A673 (cell line): Measurements from ENCODE around the gene IFFO2. TPM values are rescaled to one million over a fixed set of nuclear protein-coding genes. Genes with fewer than 3 reads are reported as not detected.
A peak's percentile ranks its signal among the peaks of the same experiment; 100 is the strongest.

ENCODE experiments used
- Bru-seq: library from RNA; stranded (reverse); fragments of 400-500 nt; gene quantifications from one replicate; lab custom pipeline; 2021; lab: Mats Ljungman, UMichigan
- BruChase-seq, 2 experiments: library from RNA; stranded (reverse); fragments of 400-500 nt; gene quantifications; one replicate each; lab custom pipeline; 2021; lab: Mats Ljungman, UMichigan
- BruUV-seq: library from RNA; stranded (reverse); fragments of 400-500 nt; replicated peaks from 2 replicates; lab custom pipeline; 2021; lab: Mats Ljungman, UMichigan
- CTCF ChIA-PET: fragments of 300-600 bp; sonication (Branson Sonifier 250); formaldehyde crosslinking; loops from one replicate; lab custom pipeline; 2022; ENCODE audit warnings: antibody characterized with exemption; lab: Charles Lee
- POLR2A ChIA-PET: fragments of 300-600 bp; sonication (Branson Sonifier 250); formaldehyde crosslinking; loops from one replicate; lab custom pipeline; 2022; ENCODE audit warnings: antibody characterized with exemption; ENCODE audit not compliant: low non-redundant PET; lab: Charles Lee
- DNase-seq: peaks from one replicate; pipeline ENCODE4 v3.0.0-alpha.2; 2015; ENCODE audit warnings: low spot score
- H3K27ac ChIP-seq: fragments of 200-600 bp; sonication (generic); 2 replicates; pipeline ENCODE4 v1.5.1; 2016; ENCODE audit warnings: mixed run types, low read depth, mild to moderate bottlenecking, mixed read lengths, antibody characterized with exemption, low read length; ENCODE audit not compliant: poor library complexity, severe bottlenecking
- H3K27me3 ChIP-seq: fragments of 200-600 bp; sonication (generic); replicated peaks from 2 replicates; pipeline ENCODE4 v1.6.1; 2017; ENCODE audit warnings: mixed run types, low read depth, mild to moderate bottlenecking, mixed read lengths, antibody characterized with exemption, low read length; ENCODE audit not compliant: insufficient read depth, poor library complexity
- H3K36me3 ChIP-seq: fragments of 200-600 bp; sonication (generic); 2 replicates; pipeline ENCODE4 v1.6.1; 2016; ENCODE audit warnings: mixed run types, mild to moderate bottlenecking, mixed read lengths, antibody characterized with exemption, low read length; ENCODE audit not compliant: insufficient read depth, poor library complexity, severe bottlenecking
- H3K4me1 ChIP-seq: fragments of 200-600 bp; sonication (generic); 2 replicates; pipeline ENCODE4 v1.6.1; 2017; ENCODE audit warnings: mixed run types, mild to moderate bottlenecking, mixed read lengths, antibody characterized with exemption, low read length; ENCODE audit not compliant: insufficient read depth, poor library complexity, severe bottlenecking
- H3K4me3 ChIP-seq: fragments of 200-600 bp; sonication (generic); 2 replicates; pipeline ENCODE4 v1.5.1; 2016; ENCODE audit warnings: low read depth, mixed run types, mild to moderate bottlenecking, mixed read lengths, low read length; ENCODE audit not compliant: poor library complexity, severe bottlenecking
- H3K9me3 ChIP-seq: fragments of 200-600 bp; sonication (generic); 2 replicates; pipeline ENCODE4 v1.6.1; 2016; ENCODE audit warnings: mixed run types, low read depth, mild to moderate bottlenecking, mixed read lengths, antibody characterized with exemption, low read length; ENCODE audit not compliant: poor library complexity, severe bottlenecking
- CTCF ChIP-seq: fragments of 300-800, 200-600 bp; sonication (generic); conservative IDR thresholded peaks from 2 replicates; pipeline ENCODE4 v1.5.1; 2017; ENCODE audit warnings: low read depth, mild to moderate bottlenecking, antibody characterized with exemption, low read length, moderate library complexity, mixed read lengths
- EZH2 ChIP-seq: fragments of 200-600 bp; sonication (generic); IDR thresholded peaks from 2 replicates; pipeline ENCODE4 v1.6.1; 2017; ENCODE audit warnings: borderline replicate concordance, low read depth, mild to moderate bottlenecking, mixed read lengths, antibody characterized with exemption, low read length; ENCODE audit not compliant: poor library complexity, severe bottlenecking
- intact Hi-C: fragments of 100-400 bp; cut with micrococcal nuclease; formaldehyde crosslinking; loops from one replicate; pipeline ENCODE4 v1.10.0; 2022; ENCODE audit not compliant: unreplicated experiment
- long read RNA-seq: library from polyadenylated mRNA; stranded (forward); transcript quantifications from one replicate; pipeline ENCODE4 v2.0.0, GENCODE V29; 2022
- total RNA-seq: library from RNA; stranded (reverse); gene quantifications from 2 replicates; pipeline ENCODE4 v1.2.3, GENCODE V29; 2021

The IFFO2 gene
- 13.3 and 16.3 TPM in 2 replicates for total RNA-seq
- percentile 56 among the genes with signal in this experiment for Bru-seq, nascent RNA
- percentile 62 among the genes with signal in this experiment for BruChase-seq, experiment 1, labeled RNA remaining after a 2-hour chase
- percentile 55 among the genes with signal in this experiment for BruChase-seq, experiment 2, labeled RNA remaining after a 6-hour chase
- long read RNA-seq, partial matches to known transcripts: 1 of 2 reads
- long read RNA-seq, other reads (novel, unspliced or antisense): 1 of 2 reads

- ChIA-PET POLR2A (interaction anchor here (0.6 to 0.7 kb wide), 2 partner anchors 10 to 28 kb away, joined by 3 to 8 read pairs; no protein-coding TSS in a partner anchor), CTCF (interaction anchor here (0.9 to 1.5 kb wide), 2 partner anchors 43 to 50 kb away, joined by 7 to 8 read pairs; no protein-coding TSS in a partner anchor)
- intact Hi-C loops: no loop called here
- no peaks in the 10 kb centered on the region for H3K27me3 ChIP-seq
- H3K4me1 ChIP-seq: peaks cover 18% of the 10 kb centered on the region
- no peak for TF ChIP-seq EZH2
- no peak for TF ChIP-seq CTCF
- peak; percentile 94 for DNase-seq
- no peaks in the 10 kb centered on the region for H3K36me3 ChIP-seq
- no peak within 1 kb of the TSS for H3K27ac ChIP-seq
- no TSS peak for BruUV-seq
- no peaks in the 10 kb centered on the region for H3K9me3 ChIP-seq
- H3K4me3 ChIP-seq: peak within 1 kb of the TSS; percentile 80
Measured at GRCh38 chr1:18956193-18957135, at the start of gene IFFO2. Gene IFFO2 (minus strand): TSS chr1:18956676. CDS start chr1:18956332, 344 bp downstream.

- peaks cover 6% of the 10 kb centered on the region for H3K4me1 ChIP-seq
- H3K4me3 ChIP-seq: no peak overlapping the region
- no peak for DNase-seq
- ChIA-PET POLR2A (no interaction called here), CTCF (no interaction called here)
- intact Hi-C loops: no loop called here
- BruUV-seq: no TSS peak
- no peak overlapping the region for H3K27ac ChIP-seq
- TF ChIP-seq CTCF: no peak
- no peak for TF ChIP-seq EZH2
- H3K36me3 ChIP-seq: no peaks in the 10 kb centered on the region
- H3K27me3 ChIP-seq: no peaks in the 10 kb centered on the region
- H3K9me3 ChIP-seq: peaks cover 9% of the 10 kb centered on the region
Measured at GRCh38 chr1:19006000-19006399, 49.5 kb upstream of the IFFO2 start.

GRCh38 chr1:19003371-19004290 lies 47.2 kb upstream of the IFFO2 start:
- intact Hi-C loops: no loop called here
- ChIA-PET CTCF (no interaction called here), POLR2A (no interaction called here)
- DNase-seq: no peak
- no peak for TF ChIP-seq EZH2
- TF ChIP-seq CTCF: no peak
- no TSS peak for BruUV-seq
- Histone ChIP-seq H3K4me3 (no peak overlapping the region), H3K27me3 (no peaks in the 10 kb centered on the region), H3K27ac (no peak overlapping the region), H3K4me1 (no peaks in the 10 kb centered on the region), H3K9me3 (peaks cover 19% of the 10 kb centered on the region), H3K36me3 (no peaks in the 10 kb centered on the region)
